Parathyroid adenoma (tissue), 2 donors: Measurements from ENCODE around the gene SIL1.
"Not testable (repeated sequence)": the region's sequence is repeated elsewhere in the genome, so short reads cannot be mapped to it uniquely, and the experiment has no call there.

ENCODE experiments used
- H2AFZ ChIP-seq: fragments of 300-600 bp; sonication (generic); one replicate; pipeline ENCODE4 v1.7.0; 2017; ENCODE audit warnings: antibody characterized with exemption, mild to moderate bottlenecking
- H3K27ac ChIP-seq: fragments of 300-600 bp; sonication (generic); one replicate; pipeline ENCODE4 v1.7.0; 2017
- H3K27me3 ChIP-seq: fragments of 300-600 bp; sonication (generic); one replicate; pipeline ENCODE4 v1.7.0; 2017; ENCODE audit warnings: low read length; ENCODE audit not compliant: control insufficient read depth, insufficient read depth
- H3K36me3 ChIP-seq: fragments of 300-600 bp; sonication (generic); one replicate; pipeline ENCODE4 v1.7.0; 2017; ENCODE audit warnings: low read length; ENCODE audit not compliant: control insufficient read depth, insufficient read depth
- H3K4me1 ChIP-seq: fragments of 300-600 bp; sonication (generic); one replicate; pipeline ENCODE4 v1.7.0; 2017; ENCODE audit warnings: control low read depth
- H3K4me2 ChIP-seq: fragments of 300-600 bp; sonication (generic); one replicate; pipeline ENCODE4 v1.7.0; 2017; ENCODE audit warnings: low read length
- H3K4me3 ChIP-seq: fragments of 300-600 bp; sonication (generic); one replicate; pipeline ENCODE4 v1.7.0; 2017; ENCODE audit warnings: low read depth, low read length
- H3K79me2 ChIP-seq: fragments of 300-600 bp; sonication (generic); one replicate; pipeline ENCODE4 v1.7.0; 2017; ENCODE audit warnings: control low read depth
- H3K9ac ChIP-seq: fragments of 300-600 bp; sonication (generic); one replicate; pipeline ENCODE4 v1.7.0; 2017; ENCODE audit warnings: mild to moderate bottlenecking
- H3K9me3 ChIP-seq: fragments of 300-600 bp; sonication (generic); one replicate; pipeline ENCODE4 v1.7.0; 2017; ENCODE audit warnings: low read length; ENCODE audit not compliant: control insufficient read depth
- TF ChIP-seq, protein P1 (sequence below): fragments of 300-600 bp; sonication (generic); IDR thresholded peaks from one replicate; pipeline ENCODE4 v1.7.0; 2017; ENCODE audit warnings: antibody characterized with exemption, mild to moderate bottlenecking
- donor health status: primary hyperparathyroidism.

The SIL1 gene

DNA sequence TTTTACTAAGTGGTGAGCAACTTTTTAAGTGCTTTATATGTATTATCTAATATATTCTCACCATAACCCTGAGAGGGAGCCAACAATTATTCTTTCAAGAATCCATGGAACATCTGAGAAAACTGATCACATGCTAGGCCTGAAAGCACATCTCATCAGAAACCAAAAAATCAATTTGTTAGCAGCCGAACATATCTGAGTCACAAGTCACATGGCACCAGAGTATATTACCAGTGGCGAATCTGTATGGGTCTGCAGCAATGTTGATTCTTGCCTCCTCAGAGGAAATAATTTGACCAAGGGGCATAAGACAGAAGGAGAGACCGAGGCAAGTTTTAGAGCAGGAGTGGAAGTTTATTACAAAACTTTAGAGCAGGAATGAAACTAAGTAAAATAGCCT lies 25.3 kb upstream of the SIL1 start:
- TF ChIP-seq, protein P1, sequence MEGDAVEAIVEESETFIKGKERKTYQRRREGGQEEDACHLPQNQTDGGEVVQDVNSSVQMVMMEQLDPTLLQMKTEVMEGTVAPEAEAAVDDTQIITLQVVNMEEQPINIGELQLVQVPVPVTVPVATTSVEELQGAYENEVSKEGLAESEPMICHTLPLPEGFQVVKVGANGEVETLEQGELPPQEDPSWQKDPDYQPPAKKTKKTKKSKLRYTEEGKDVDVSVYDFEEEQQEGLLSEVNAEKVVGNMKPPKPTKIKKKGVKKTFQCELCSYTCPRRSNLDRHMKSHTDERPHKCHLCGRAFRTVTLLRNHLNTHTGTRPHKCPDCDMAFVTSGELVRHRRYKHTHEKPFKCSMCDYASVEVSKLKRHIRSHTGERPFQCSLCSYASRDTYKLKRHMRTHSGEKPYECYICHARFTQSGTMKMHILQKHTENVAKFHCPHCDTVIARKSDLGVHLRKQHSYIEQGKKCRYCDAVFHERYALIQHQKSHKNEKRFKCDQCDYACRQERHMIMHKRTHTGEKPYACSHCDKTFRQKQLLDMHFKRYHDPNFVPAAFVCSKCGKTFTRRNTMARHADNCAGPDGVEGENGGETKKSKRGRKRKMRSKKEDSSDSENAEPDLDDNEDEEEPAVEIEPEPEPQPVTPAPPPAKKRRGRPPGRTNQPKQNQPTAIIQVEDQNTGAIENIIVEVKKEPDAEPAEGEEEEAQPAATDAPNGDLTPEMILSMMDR = no peak
- no peak overlapping the region for H3K27ac ChIP-seq
- H3K27me3 ChIP-seq = no peaks in the 10 kb centered on the region
- no peaks in the 10 kb centered on the region for H3K79me2 ChIP-seq
- no peaks in the 10 kb centered on the region for H3K36me3 ChIP-seq
- no peaks in the 10 kb centered on the region for H3K9me3 ChIP-seq
- H3K4me1 ChIP-seq = no peaks in the 10 kb centered on the region
- no peak overlapping the region for H3K4me2 ChIP-seq
- H2AFZ ChIP-seq = no peak overlapping the region
- no peak overlapping the region for H3K9ac ChIP-seq
- no peak overlapping the region for H3K4me3 ChIP-seq

DNA sequence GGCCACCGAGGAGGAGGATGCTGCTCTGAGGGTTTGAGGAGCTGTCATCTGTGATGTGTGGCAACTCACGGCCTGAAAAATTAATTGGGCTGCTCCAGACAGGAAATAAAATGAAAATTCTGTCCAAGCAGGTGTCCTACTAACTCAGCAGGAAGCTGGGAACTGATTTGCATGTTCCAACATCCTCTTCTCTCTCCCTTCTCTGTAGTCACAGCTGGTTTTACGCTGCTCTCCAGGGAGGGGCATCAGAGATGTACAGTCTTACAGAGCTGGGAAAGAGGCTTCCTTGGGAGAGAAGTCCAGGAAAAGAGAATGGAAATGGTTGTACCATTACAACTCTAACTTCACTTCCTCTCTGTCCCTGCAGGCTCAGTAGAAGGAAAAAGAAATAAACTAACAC lies 24.2 kb upstream of the SIL1 start:
- no peak overlapping the region for H3K4me3 ChIP-seq
- H3K9me3 ChIP-seq = no peaks in the 10 kb centered on the region

DNA sequence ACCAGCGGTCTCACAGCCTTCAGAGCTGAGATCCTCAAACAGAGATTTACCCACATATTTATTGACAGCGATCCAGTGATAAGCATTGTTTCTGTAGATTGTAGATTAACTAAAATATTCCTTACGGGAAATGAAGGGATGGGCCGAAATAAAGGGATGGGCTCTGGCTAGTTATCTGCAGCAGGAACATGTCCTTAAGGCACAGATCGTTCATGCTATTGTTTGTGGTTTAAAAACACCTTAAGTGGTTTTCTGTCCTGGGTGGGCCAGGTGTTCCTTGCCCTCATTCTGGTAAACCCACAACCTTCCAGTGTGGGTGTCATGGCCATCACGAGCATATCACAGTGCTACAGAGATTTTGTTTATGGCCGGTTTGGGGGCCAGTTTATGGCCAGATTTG lies 19.9 kb upstream of the SIL1 start:
- H3K4me1 ChIP-seq, H2AFZ ChIP-seq, H3K9me3 ChIP-seq, H3K27me3 ChIP-seq, H3K4me2 ChIP-seq, H3K27ac ChIP-seq, H3K4me3 ChIP-seq, H3K36me3 ChIP-seq, H3K9ac ChIP-seq, H3K79me2 ChIP-seq: not testable (repeated sequence)

More for the DNA sequence above, 24.2 kb upstream of the SIL1 start:
- H3K36me3 ChIP-seq = no peaks in the 10 kb centered on the region
- H3K4me1 ChIP-seq = no peaks in the 10 kb centered on the region
- no peak overlapping the region for H3K27ac ChIP-seq
- TF ChIP-seq, protein P1 = no peak
- no peak overlapping the region for H3K4me2 ChIP-seq
- no peaks in the 10 kb centered on the region for H3K79me2 ChIP-seq
- H2AFZ ChIP-seq = no peak overlapping the region
- H3K27me3 ChIP-seq = no peaks in the 10 kb centered on the region
- H3K9ac ChIP-seq = no peak overlapping the region

DNA sequence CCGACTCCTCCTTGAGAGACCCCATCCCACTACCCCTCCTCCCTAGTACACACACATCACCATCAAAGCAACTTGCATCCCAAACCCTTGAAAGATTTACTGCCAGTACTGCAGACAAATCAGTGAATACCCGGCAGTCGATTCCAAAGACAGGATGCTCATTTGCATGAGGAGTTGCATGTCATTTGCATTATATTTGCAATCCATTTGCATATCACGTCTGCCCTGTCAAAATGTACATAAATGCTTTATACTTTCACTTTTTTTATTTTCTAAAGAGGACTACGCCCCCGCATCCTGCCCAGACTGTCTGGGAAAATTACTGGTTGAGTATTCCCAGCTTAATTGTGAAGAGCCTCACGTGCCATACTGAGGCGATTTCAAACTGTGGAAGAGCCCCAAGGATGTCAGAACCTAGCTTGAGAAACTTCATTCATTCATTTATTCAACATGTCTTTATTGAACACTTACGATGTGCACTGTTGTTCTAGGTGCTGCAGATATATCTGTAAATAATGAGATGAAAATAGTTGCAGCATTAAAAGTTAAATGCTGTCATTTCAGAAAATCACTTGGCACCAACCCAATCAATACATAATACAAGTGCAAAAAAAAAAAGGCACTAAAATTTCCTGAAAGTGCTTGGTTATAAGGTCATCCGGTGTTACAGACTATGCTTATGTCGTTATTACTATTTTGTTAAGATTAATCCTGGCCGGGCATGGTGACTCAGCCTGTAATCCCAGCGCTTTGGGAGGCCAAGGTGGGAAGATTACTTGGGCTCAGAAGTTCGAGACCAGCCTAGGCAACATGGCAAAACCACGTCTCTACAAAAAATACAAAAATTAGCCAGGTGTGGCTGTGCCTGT lies 17.2 kb upstream of the SIL1 start:
- no peak overlapping the region for H3K4me3 ChIP-seq
- H3K27ac ChIP-seq = no peak overlapping the region
- no peak overlapping the region for H3K9ac ChIP-seq
- H3K79me2 ChIP-seq = no peaks in the 10 kb centered on the region
- TF ChIP-seq, protein P1 = no peak
- no peak overlapping the region for H2AFZ ChIP-seq
- H3K36me3 ChIP-seq = no peaks in the 10 kb centered on the region
- no peaks in the 10 kb centered on the region for H3K4me1 ChIP-seq
- no peaks in the 10 kb centered on the region for H3K9me3 ChIP-seq
- no peaks in the 10 kb centered on the region for H3K27me3 ChIP-seq
- no peak overlapping the region for H3K4me2 ChIP-seq

DNA sequence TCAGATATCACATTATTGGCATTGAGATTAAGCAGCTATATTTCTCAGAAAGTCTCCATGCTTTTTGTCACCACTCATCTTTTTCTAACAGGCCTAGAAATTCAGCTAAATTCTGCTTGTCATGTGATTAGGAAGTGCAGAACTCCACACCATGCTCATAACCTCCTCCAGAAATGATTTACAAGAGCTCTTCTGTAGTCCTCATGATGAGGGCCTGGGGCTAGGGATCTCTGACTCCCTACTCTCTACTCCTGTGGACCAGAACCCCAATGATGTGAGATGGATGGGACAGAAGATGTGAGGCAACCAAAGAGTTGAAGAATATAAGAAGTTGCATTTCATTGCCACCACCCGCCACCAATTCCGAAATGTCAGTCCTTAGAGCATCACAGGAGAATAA lies 16.5 kb upstream of the SIL1 start:
- Histone ChIP-seq H3K79me2 (no peaks in the 10 kb centered on the region), H3K27me3 (no peaks in the 10 kb centered on the region), H2AFZ (no peak overlapping the region), H3K4me3 (no peak overlapping the region), H3K27ac (no peak overlapping the region), H3K9ac (no peak overlapping the region), H3K4me2 (no peak overlapping the region), H3K36me3 (no peaks in the 10 kb centered on the region), H3K4me1 (no peaks in the 10 kb centered on the region), H3K9me3 (no peaks in the 10 kb centered on the region)
- TF ChIP-seq, protein P1 = no peak
